Activated T-cell treated with anti-CD3 and anti-CD28 coated beads for 1 hour (primary cell): ENCODE measurements around the gene TIMP3.
"Not testable (repeated sequence)": the region's sequence is repeated elsewhere in the genome, so short reads cannot be mapped to it uniquely, and the experiment has no call there.

Source experiments
- DNase-seq: peaks from one replicate; pipeline ENCODE4 v3.0.0-alpha.2; 2020; ENCODE audit warnings: low read depth

Gene TIMP3

DNA sequence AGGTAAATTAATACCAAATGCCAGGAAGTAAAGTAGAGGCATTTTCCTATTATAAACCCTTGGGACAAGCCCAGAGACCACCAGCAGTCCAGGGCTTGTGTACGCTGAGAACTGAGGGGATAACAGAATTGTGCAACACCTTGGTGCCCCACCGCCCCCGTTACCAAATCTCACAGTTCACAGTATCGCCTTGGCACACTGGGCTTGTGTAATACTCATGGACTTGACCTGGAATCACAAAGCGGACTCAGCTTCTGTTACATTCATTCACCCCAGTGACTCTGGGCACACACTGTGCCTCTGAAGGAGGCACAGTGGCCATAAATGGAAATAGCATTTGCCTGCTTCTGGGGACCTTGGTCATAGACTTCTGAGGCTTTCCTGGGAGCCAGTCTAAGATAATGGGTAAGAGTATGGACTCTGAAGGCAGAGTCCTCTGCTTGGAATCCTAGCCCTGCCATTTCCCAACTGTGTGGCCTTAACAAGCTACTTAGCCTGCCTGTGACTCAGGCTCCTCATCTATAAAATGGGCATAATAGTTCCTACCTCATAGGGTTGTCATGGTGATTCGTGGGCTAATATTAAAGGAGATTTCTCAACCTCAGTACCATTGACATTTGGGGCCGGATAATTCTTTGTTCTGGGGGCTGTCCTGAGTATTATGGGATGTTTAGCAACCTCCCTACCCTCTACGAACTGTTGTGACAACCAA lies 53.7 kb downstream of the TIMP3 start:
- DNase-seq: no peak

- no peak for DNase-seq
Measured at GRCh38 chr22:32858121-32858703, 56.7 kb downstream of the TIMP3 start.

GRCh38 chr22:32858957-32859356 lies 57.5 kb downstream of the TIMP3 start:
- DNase-seq: no peak

DNA sequence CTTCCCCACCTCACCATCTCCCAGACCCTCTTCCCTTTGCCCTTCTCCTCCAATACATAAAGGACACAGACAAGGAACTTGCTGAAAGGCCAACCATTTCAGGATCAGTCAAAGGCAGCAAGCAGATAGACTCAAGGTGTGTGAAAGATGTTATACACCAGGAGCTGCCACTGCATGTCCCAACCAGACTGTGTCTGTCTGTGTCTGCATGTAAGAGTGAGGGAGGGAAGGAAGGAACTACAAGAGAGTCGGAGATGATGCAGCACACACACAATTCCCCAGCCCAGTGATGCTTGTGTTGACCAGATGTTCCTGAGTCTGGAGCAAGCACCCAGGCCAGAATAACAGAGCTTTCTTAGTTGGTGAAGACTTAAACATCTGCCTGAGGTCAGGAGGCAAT lies 58.2 kb downstream of the TIMP3 start:
- DNase-seq: no peak

DNA sequence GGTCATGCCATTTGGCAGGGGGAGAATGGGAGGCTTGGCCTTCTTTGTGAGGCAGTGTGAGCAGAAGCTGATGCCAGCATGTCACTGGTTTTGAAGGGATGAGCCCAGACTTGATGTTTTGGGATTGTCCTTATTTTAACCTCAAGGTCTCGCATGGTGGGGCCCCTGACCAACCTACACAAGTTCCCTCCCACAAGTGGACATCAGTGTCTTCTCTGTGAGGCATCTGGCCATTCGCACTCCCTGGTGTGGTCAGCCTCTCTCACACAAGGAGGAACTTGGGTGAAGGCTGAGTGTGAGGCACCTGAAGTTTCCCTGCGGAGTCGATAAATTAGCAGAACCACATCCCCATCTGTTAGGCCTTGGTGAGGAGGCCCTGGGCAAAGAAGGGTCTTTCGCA lies 59.8 kb downstream of the TIMP3 start:
- DNase-seq: no peak

- DNase-seq: no peak
Measured at GRCh38 chr22:32862083-32862482, 60.6 kb downstream of the TIMP3 start.

DNA sequence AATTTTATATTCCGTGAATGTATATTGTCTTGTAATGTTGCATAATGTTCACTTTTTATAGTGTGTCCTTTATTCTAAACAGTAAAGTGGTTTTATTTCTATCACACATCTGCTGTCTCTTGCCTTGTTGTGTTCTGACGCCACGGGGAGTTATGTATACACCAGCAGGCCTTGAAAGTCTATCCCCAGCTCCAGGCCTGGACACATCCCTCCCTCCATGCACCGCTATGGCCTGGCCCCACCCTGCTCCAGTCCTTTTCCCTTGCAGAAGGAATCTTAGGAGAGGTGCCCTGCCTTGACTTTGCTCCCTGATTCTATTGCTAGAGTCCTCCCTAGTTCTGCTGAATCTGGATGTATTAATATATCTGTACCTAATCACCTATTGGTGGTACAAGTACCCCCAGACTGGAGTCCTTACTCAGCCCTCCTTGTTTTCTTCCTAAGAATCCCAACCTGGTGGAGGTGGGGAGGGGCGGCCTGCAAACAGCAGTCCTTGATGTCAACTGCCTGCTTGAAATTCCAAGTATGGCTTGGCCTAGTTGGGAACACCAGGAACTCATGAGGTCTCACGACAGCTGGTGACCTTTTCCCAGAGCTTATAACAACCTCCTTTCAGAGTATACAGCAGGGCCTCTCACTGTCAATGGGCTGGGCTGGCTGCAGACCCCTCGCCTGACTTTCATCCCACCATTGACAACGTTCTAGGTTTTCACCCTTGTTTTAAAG lies 61.6 kb downstream of the TIMP3 start:
- DNase-seq: no peak

DNA sequence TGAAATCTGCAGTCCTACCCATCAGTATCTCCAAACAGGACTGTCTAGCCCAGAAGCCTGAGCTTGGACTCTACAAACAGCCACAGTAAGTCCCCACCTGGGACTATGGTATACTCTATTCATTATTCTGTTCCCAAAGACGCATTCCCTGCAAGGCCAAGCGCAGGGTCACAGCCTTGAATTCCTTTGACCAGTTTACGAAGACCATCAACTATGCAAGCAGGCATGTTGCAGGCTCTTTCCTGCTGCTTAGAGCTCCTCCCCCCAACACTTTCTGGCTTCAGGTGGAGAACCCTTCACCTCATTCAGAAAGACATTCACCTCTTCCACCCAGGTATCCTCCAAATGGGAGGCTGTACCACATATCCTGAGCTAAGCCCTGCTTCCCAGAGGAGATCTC lies 62.5 kb downstream of the TIMP3 start:
- no peak for DNase-seq

DNA sequence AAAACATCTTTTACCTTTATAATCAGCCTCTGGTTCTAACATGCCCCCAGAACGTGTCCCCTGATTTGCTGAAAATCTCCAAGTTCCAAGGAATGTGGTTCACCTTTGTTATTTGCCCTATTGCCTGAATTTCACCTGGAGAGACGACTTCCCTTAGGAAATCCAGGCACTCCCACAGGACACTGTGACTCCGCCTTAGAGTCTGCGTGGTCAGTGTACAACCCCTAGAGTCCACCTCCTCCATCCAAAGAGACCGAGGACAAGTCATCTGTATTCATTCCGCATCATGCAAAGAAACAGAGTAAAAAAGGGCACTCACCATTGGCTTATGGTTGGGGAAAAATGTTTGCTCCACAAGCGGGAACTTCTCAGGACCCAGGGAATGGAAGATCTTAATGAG lies 63.1 kb downstream of the TIMP3 start:
- DNase-seq: no peak

GRCh38 chr22:32866953-32867352 lies 65.4 kb downstream of the TIMP3 start:
- DNase-seq: no peak

DNA sequence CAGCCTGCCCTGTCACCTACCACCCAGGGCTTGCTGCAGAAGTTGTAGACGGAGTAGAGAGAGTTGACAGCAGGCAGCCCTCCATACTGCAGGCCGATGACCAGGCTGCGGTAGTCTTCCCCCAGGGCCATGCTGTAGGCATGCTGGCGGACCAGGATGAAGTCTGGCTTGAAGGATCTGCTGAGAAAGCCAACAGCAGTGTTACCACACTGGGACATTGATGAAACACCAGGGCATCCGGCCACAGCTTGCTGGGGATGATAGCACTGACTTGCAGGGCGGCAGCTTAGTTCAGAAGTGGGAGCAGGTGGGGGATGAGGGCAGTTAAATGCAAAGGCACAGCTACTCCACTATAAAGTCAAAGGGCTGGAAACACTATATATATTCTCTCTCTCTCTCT lies 67.4 kb downstream of the TIMP3 start:
- DNase-seq: no peak

DNA sequence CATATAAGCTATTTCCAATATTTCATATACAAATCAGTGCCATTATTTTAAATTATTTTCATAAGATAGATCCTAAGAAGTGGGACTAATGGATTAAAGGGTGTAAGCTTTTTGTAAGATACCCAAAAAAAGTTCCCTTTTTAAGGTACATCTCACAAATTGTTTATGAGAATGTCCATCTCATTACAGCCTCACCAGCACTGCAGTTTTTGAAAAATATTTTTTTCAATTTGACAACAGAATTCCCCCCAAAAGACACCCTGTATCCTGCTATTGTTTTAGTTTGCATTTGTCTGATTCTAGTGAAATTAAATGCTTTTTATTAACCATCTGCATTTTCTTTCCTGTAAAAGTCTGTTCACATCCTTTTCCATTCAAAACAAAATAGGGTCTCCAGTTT lies 69.0 kb downstream of the TIMP3 start:
- DNase-seq: no peak

DNA sequence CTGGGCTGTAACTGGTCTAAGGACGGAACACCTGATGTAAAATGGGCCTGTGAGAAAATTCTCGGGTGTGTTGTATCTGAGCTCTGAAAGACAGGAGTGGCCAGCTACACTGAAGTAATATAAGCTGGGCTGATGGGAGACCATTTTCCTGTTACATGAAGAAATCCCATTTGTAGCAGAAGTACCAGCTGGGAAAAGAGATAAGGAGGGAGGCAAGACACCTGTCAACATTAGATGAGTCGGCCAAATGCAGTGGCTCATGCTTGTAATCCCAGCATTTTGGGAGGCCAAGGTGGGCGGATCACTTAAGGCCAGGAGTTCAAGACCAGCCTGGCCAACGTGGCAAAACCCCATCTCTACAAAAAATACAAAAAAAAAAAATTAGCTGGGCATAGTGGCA lies 72.1 kb downstream of the TIMP3 start:
- not testable (repeated sequence) for DNase-seq

- DNase-seq: no peak
Measured at GRCh38 chr22:32874385-32874784, 72.9 kb downstream of the TIMP3 start.

DNA sequence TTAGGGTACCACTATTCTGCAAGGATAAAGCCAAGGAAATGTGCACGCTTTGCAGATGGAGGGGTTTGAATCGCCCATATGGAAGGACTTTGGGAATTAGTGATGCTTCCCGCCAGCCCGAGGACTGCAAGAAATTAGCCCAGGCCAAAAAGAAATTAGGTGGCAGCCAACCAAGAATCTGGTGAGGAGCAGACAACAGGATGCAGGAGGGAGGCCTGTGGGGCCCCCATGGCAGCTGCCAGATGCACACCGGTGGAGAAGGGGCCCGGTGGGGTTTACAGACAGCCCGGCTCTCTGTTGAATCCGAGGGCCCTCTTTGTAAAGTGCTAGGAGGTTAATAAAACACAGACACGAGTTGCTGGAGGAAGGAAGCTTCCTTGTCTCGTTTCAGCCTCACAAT lies 73.5 kb downstream of the TIMP3 start:
- DNase-seq: no peak

DNA sequence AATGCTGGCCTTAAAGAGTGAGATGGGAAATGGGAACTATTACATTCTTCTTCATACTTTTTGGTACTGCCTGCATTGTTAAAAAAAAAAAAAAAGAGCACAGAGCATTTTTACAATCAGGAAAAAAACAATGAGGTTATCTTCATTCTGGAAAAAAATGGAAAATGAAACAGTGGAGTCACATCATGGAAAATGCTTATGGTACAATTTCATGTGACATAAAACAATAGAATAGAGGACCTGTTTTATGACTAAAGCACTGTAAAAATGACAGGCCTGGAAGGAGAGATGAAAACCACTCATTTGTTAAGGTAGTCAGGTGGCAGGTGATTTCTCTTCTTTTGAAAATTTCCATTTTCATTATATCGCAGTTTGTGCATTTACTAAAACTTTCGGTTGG lies 75.0 kb downstream of the TIMP3 start:
- DNase-seq: no peak

- no peak for DNase-seq
Measured at GRCh38 chr22:32877196-32877595, 75.7 kb downstream of the TIMP3 start.

- DNase-seq: no peak
Measured at GRCh38 chr22:32879550-32879949, 78.0 kb downstream of the TIMP3 start.

DNA sequence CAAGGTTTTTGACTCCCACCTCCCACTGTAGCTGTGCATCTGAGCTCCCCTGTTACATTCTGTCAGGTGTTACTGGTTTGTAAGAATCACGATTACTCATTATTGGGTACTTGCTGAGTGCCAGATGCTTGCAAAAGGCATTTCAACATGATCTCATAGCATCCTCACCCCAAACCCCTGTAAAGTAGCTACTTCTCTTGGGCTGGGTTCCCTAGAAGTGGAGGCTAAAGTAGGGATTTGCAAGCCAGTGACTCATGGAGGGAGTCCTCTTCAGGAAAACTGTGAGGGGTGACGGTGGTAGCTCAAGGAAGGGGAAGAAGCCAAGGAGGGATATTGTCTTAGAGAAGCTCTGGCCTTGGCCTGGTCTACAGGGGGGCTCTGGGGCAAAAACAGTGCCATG lies 78.6 kb downstream of the TIMP3 start:
- no peak for DNase-seq

GRCh38 chr22:32880505-32880892 lies 79.0 kb downstream of the TIMP3 start:
- DNase-seq: no peak

GRCh38 chr22:32880893-32881596 lies 79.5 kb downstream of the TIMP3 start:
- DNase-seq: no peak

DNA sequence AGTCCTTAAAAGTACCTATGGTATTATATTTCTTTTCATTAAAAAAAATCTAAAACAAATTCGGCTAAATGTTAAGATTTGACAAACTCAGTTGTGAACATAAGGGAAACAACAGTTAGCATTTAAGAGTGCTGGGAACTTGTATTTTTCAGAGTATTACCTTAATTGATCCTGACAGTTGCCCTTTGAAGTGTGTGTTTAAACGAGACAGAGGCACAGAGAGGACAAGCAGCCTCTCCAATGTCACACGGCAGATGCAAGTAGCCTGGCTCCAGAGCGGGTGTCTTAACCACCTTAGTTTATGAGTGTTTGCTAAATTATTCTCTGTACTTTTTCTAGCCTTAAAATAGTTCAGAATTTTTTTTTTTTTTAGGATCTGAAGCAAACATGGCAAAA lies 80.9 kb downstream of the TIMP3 start:
- DNase-seq: no peak
